ENCODE results near the gene ATP9B. TPM values are rescaled to one million over a fixed set of nuclear protein-coding genes. Genes with fewer than 3 reads are reported as not detected.

ATP9B gene
- polyA plus RNA-seq, 1 donor: 43.3 TPM

- no peak for DNase-seq
Observed at GRCh38 chr18:79410731-79411613, 341.8 kb downstream of the ATP9B start.

- DNase-seq: no peak
Observed at GRCh38 chr18:79411614-79412526, 342.7 kb downstream of the ATP9B start.

GRCh38 chr18:79413025-79413424 lies 343.8 kb downstream of the ATP9B start:
- DNase-seq: no peak

GRCh38 chr18:79413426-79413825 lies 344.2 kb downstream of the ATP9B start:
- DNase-seq: no peak

- DNase-seq: no peak
Observed at GRCh38 chr18:79413901-79414300, 344.7 kb downstream of the ATP9B start.

- no peak for DNase-seq
Observed at GRCh38 chr18:79416022-79416676, 347.0 kb downstream of the ATP9B start.

DNA sequence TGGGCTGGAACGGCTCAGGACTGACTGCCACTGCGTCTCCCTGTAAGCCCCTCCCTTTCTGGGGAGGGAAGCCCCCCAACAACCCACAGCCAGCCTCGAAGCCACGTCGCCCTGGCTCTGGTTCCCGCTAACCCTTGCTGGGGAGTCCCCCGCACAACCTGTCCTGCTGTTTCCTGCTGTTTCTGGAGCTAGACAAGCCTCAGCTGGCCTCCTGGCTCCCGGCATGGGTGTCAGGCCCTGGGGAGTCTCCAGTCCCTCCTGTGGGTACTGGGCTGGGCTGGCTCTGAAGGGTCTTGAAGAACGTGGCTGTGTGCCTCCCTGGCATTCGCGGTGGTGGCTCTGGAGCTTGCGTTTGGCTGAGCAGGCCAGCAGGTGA lies 347.5 kb downstream of the ATP9B start:
- DNase-seq: no peak

DNA sequence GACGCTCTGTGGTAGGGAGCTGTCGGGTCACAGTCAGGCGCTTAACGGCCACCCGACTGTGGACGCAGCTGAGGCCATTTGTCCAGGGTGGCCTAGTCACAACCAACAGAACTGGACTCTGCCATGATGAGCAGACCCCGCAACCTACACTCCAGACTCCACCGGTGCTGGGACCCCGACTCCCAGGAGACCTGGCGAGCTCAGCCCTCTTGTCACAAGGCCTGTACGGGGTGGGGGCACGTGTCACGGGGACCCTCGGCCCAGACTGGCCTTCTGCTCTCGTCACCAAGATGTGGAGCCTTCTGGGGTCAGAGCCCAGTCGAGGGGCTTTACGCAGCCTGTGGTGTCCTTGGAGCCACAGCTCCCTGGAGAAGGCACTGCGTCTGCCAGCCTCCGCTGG lies 349.0 kb downstream of the ATP9B start:
- no peak for DNase-seq

GRCh38 chr18:79418642-79419041 lies 349.4 kb downstream of the ATP9B start:
- DNase-seq: no peak

GRCh38 chr18:79420033-79420745 lies 351.0 kb downstream of the ATP9B start:
- no peak for DNase-seq

- no peak for DNase-seq
Observed at GRCh38 chr18:79421275-79421857, 352.2 kb downstream of the ATP9B start.

DNA sequence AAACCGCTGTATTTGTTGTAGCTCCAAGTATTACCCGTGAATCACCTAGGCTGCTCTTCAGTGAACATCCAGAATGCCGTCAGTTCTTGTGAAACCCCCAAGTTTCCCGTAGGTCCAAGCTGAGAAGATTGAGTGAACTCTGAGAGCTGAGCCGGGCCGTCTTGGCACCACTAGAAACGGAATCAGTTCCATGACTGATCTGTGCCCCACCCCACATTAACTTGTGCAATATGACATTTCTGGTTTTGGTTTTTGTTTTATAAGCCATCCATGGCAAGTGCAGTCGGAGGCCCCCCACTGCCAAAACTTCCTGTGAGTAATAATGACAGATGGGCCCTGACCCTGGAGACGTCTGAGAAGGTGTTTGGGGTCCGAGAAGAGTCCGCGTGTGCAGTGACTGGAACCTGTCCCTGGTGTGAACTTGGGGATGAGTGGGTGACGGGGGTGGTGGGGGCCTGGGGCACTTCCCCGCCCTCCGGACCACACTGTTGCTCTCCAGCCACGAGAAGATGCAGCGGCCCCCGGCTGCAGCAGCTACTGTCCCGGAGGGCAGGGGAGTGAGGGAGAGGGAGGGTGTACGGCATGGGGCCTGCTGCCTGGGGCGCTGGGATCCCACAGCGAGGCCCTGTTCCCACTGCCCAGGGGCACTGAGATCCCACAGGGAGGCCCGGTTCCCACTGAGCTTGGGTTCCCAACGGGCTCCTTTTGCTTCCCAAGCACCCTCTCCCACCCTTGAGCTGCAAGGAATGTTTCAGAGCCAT lies 353.0 kb downstream of the ATP9B start:
- DNase-seq: no peak

DNA sequence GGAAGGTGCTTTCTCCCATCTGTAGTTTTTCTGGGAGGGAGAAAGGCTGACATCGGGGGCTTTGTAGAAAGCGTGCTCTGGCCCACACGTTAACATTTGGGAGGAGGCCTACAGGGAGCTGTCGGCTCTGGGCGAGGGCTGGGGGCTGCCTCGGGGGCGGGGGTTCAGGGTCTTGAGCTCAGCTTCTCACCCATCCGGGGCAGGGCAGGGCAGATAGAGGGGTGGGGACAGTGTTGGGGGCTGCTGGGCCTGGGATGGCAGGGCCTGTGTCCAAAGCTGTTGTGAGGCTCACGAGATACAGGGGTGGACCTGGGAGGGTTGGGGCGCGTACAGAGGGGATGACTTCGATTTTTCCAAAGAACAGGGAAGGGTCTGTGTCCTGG lies 353.6 kb downstream of the ATP9B start:
- no peak for DNase-seq

- DNase-seq: no peak
Observed at GRCh38 chr18:79423211-79424007, 354.2 kb downstream of the ATP9B start.

DNA sequence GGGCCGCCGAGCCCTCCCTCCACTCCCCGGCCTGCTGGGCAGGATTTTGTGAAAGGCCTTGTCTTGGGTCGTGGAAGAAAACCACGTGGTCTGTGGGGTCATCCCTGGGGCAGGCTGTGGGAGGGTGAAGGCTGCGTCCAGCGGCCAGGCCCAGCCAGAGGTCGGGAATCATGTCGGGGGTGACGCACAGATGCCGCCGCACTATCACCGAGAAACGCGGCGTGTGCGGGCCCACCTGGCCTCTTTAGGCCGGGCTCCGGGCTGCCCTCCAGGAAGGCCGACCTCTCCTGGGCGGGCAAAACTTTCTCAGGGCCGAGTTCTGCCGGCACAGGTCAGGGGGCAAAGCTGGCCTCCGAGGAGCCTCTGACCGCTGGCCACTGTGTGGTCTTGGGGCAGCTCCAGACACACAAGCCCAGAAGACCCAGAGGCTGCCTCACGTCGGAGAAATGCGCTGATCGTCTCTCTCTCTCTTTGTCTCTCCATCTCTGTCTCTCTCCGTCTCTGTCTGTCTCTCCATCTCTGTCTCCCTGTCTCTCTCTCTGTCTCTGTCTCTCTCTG lies 354.9 kb downstream of the ATP9B start:
- DNase-seq: no peak

- no peak for DNase-seq
Observed at GRCh38 chr18:79424880-79425568, 355.8 kb downstream of the ATP9B start.

GRCh38 chr18:79425569-79425886 lies 356.3 kb downstream of the ATP9B start:
- DNase-seq: no peak

- no peak for DNase-seq
Observed at GRCh38 chr18:79426376-79427300, 357.4 kb downstream of the ATP9B start.

All from left kidney (tissue), 2 donors.